Esophagus muscularis mucosa (tissue), 4 donors: Measurements from ENCODE around the gene DNAJC1.

Experiments
- EP300 ChIP-seq: sonication (generic); formaldehyde crosslinking; IDR thresholded peaks from one replicate; pipeline ENCODE4 v1.6.1; 2017; ENCODE audit warnings: antibody characterized with exemption
- POLR2A ChIP-seq: fragments of 450-650 bp; IDR thresholded peaks from one replicate; pipeline ENCODE4 v1.6.1; 2017; ENCODE audit warnings: antibody characterized with exemption, moderate library complexity, mild to moderate bottlenecking, low read depth
- POLR2AphosphoS5 ChIP-seq, 2 donors: sonication (generic); formaldehyde crosslinking; IDR thresholded peaks; one replicate each; pipeline ENCODE4 v1.6.1; 2017; ENCODE audit warnings: antibody characterized with exemption in 2 of 2
- TF ChIP-seq, protein P1 (sequence below), 3 experiments: fragments of 200-600 bp in 2 of 3; fragments of 450-650 bp in 1 of 3; sonication (generic) in 2 of 3; IDR thresholded peaks; one replicate each; pipeline ENCODE4 v1.5.1; 2017 to 2019; ENCODE audit warnings: antibody characterized with exemption in 3 of 3, mild to moderate bottlenecking in 2 of 3, moderate library complexity in 1 of 3

DNA sequence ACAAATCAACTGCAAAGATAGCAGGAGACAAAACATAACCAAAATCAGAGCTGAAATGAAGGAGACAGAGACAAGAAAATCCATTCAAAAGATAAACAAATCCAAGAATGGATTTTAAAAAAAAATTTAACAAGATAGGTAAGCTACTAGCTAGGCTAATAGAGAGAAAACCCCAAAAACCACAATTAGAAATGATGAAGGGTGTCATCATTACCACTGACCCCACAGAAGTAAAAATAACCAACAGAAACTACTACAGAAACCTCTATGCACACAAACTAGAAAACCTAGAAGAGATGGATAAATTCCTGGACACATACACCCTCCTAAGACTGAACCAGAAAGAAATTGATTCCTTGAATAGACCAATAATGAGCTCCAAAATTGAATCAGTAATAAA is 117.6 kb downstream of the DNAJC1 start:
- TF ChIP-seq, protein P1, sequence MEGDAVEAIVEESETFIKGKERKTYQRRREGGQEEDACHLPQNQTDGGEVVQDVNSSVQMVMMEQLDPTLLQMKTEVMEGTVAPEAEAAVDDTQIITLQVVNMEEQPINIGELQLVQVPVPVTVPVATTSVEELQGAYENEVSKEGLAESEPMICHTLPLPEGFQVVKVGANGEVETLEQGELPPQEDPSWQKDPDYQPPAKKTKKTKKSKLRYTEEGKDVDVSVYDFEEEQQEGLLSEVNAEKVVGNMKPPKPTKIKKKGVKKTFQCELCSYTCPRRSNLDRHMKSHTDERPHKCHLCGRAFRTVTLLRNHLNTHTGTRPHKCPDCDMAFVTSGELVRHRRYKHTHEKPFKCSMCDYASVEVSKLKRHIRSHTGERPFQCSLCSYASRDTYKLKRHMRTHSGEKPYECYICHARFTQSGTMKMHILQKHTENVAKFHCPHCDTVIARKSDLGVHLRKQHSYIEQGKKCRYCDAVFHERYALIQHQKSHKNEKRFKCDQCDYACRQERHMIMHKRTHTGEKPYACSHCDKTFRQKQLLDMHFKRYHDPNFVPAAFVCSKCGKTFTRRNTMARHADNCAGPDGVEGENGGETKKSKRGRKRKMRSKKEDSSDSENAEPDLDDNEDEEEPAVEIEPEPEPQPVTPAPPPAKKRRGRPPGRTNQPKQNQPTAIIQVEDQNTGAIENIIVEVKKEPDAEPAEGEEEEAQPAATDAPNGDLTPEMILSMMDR (IDR thresholded peaks at IDR 0.05): no peak
- TF ChIP-seq POLR2A (no peak), POLR2AphosphoS5 (IDR thresholded peaks at IDR 0.05) (no peak), EP300 (no peak)
